NCI-H1092 treated with DMSO at 0.1 percent for 48 hours (cell line): ENCODE measurements around the gene ZNF423.

Experiments
- DNase-seq: peaks from one replicate; lab custom pipeline; 2025; lab: John Stamatoyannopoulos, UW

The ZNF423 gene

DNA sequence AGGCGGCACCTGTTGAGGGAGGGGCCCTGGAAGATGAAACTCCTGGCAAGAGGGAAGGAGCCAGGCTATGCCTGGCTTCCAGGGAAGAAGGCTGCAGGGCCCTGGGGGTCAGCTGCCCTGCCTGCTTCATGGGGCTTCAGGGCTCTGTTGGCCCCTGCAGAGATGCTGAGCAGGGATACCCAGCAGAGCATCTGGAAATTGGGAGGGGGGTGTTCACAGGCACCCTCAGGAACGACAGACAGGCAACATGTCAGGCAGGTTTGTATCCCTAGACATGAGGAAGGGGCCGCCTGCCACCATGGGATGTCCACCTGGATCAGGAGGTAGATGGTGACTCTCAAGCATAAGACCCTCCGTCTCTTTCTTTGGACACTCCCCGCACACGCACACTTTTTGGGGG, 13.8 kb upstream of the ZNF423 start:
- DNase-seq = no peak

DNA sequence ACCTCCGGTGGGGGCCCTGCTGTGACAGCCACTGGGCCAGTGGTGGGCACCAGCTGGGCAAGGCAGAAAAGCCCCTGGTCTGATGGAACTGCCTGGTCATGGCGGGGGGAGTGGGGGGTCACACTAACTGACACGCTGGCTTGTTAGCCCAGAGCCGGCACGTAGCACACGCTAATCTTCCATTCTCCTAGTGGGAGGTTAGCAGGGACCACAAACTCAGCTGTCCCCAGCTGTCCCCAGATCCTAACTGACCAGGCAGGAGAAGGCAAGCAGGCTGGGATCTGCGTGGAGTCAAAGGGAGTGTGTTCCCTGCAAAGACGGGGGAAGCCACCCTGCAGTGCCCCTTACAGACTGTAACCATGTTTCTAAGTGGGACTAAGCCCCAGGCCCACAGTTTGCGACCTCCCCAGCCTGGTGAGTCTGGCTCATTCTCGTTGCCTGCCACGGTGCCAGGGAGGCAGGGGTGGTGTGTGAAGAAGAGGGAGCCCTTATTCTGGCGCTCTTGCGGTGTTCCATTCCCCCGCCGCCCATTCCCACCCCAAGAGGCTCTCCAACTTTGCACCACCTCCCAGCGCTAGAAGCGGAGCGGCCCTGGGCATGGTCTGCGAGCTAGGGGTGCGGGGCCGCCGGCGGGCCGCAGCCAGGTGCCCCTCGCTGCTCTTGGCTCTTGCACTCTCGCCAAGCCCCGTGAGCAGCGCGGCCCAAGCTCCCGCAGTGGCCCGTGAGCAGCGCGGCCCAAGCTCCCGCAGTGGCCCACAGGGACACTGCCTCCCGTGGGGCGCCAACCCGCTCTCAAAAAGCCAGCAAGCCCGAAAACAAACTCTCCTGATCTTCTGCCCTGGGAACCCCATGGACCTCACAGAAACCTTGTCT, 12.1 kb upstream of the ZNF423 start:
- no peak for DNase-seq

DNA sequence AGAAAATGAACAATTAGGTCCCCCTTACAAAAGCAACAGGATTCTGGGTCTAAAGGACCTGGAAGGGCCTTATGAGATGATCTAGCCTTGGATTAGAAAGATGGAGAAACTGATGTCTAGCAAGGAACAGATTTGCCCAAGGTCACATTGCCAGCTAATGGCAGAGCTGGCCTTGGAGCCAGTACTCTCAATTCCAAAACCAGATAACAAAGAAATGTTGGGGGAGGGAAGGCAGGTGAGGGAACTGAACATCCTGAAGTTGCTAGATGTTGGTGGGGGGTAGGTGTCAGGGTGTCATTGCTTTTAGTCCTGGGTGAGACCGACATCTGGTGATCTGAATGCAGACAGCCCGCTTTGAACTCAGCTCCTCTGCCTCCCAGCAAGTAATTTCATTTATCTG, 11.3 kb upstream of the ZNF423 start:
- DNase-seq = no peak

DNA sequence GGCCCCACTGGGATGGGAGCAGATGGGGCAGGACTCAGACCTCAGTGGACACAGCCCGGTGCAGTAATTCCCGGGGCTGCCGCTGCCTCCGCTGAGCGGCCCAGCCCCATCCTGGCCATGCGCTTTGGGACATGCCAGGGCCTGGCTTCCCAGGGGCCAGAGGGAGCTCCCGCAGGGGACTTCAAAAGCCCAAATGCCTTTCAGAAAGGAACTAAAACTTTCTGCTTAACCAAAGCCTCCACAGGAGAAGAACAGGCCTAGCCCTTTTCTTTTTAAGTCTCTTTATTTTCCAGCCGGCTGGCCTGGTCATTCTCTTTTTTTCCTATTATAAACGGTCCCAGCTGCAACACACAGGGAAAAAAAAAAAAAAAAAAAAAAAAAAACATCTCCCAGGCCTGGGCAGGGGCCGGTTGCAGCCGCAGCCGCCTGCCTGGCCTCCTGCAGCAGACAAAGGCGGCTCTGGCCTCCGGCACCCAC, 10.7 kb upstream of the ZNF423 start:
- DNase-seq = no peak

DNA sequence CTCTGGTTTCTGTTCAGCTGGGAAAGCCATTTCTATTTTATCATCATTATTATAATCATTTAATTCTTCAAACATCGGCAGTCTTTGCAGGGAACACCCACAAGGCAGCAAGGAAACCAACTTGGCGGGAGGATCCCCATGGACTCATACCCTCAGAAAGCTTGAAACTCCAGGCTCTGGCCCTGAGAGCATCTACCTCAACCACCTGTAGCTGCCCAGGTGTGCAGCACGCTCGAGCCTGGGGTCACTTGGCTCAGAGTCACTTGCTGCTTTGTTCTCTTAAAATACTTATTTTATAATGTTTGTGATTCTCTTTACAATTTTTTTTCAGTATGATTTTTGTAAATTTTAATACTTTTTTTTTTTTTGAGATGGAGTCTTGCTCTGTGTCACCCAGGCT, 6.8 kb upstream of the ZNF423 start:
- DNase-seq = no peak

DNA sequence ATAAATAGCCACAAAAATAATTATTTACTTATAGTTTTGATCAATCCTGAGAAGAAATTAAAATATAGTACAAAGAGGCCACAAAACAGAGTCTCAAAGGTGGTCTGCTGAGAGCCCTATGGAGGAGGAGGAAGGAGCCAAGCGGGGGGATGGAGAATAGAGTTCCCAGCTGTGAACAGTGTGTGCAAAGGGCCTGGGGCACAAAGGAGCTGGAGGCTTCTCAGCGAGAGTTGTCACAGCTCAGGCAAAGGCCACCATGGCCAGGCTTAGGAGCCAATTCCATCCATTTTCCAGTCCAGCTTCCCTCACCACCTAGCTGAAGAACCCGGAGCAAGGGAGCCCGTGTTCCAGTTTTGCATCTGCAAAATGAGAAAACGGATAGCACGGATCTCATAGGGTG, 5.4 kb upstream of the ZNF423 start:
- no peak for DNase-seq

DNA sequence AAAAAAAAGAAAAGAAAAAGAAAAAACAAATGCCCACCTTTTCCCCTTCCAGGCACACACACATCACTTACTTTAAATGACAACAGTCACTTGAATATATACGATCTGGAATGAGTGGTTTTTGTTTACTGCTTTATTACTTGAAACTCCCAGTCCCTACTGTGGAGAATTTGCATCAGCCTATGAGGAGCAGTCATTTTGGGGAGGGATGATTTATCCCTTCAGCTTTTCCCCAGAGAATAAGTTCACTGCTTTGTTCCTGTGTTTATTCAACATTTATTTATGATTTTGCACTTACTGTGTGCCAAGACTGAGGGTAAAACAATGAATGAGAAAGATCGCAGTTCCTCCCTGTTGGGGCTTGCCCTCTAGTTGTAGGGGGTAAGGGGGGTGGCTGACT, 4.7 kb upstream of the ZNF423 start:
- DNase-seq = no peak

DNA sequence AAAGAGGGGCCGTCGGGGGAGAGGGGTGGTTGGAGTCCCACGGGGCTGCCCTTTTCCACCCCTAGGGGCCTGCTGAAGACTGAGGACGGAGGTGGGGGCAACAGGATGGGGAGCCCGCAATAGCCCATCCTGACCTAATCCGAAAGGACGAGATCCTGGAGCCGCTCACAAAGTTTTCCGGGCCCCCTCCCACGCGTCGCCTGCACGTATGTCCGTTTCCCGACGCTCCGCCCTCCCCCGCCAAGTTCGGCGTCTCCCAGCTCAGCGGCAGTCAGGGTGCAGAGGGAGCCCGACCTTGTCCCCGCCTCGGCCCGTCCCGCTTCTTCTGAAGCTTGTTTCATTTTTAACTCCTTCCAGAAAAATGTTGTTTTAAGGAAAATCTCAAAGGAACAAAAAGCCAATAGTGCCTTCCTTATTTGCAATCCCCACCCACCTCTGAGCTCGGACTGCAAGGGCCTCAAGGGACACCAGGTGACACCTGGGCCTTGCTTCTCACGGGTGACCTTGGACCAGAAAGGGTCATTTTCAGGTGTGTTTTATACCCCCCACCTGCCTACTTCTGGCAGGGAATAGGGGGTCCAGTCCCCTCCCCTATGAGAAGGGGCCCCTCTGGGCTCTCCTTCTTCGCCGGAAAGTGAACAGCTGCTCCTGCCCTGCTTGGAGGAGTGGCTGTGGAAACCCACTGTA, 3.4 kb upstream of the ZNF423 start:
- DNase-seq = no peak

DNA sequence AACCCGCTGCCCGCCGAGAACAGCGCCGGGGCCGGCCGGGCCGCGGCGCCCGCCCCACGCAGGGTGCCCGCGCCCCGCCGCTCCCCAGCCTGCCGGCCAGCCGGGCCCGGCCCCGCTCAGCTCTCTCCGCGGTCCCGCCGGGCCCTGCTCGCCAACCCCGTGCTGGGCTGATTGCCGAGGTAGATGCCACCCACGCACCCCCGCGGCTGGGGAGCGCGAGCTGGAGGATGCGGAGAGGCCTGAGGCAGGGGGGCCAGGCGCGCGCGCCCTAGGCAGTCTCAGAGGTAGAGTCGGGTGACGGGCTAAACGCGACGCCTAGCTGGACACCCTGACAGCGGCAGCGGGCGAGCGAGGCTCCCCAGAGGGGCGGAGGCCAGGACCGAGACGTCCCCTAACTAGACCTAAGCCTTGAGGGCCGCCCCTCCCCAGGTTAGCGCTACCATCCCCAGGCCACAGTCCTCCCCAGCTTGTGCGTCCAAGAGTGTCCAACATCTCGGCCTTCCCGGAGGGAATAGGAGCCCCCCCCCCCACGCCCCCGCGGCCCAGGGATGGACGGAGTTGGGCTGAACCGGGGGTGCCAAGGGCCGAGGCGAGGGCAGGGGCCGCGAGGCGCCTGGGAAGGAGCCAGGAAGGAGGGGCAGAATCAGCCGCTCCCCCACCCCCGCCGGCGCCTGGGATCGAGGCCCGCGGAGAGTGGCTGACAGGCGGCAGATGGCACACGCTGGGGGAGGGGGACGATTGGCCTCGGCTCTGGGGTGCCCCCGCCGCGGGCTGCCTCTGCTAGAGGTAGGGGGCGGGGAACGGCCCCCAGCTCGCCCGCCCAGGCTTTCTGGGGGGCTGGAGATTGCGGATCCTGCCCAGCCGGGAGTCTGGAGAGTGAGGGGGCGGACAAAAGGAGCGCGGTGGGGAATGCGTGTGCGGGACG, 2.5 kb upstream of the ZNF423 start:
- peak; percentile 47 for DNase-seq

DNA sequence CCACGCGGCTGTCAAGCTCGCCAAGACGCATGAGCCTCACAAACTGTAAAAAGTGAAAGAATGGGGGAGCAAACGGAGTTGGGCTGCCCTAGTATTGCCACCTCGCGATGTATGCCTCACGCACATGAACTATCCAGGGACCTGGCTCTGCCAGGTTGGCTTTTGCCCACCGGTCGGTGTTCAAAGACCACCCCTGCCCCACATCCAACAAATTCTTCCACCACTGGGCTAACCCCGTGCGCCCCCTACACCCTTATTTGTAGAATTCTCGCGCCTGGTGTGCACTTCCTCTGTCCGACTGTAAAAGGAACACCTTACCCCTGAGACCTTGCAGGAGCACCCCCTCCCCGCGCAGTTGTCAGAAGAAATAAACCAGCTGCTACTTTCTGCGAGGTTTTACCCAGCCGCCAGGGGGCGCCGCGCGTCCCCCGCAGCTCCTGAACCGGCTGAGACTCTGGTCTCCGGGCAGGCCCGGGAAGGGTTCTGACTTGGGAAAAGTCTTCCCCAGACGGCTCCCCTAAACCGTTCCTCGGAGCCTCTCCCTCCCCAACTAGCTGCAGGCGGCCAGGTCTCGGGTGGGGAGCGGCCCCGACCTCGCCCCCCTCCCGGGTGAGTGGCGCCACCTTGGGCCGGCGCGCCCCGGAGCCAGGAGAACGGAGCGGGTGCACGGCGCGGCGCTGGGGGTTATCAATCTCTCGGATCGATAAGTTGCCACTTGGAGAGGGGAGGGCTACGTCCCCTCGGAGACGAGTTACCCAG, 1.7 kb upstream of the ZNF423 start:
- peak; percentile 22 for DNase-seq

DNA sequence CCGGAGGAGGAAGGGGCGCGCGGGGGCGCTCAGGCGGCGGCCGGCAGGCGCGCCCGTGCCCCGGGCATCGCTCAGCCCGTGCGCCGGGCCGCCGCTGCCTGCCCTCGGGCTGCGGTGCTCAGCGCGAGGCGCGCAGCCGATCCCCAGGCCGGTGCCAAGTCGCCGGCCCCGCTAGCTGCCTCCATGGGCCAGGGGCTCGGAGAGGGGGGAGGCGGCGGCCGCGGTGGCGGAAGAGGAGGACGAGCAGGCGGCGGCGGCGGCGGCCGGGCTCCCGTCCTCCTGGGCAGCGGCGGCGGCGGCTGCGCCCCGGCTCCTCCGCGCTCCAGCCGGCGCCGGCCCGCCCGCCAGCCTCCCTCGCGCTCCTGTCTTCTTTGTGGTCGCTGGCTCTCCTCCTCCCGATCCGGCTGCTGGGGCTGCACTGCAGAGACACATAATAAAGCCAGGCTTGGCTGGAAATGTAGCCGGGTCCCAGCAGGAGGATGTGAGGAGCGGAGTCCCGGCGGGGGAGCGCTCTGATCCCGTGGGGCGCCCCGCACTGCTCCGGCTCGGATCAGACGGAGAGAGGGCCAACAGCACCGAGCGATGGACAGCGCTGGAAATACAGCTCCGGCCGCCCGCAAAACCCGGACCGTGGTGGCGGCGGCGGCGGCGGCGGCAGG, 889 bp upstream of the ZNF423 start:
- peak; percentile 74 for DNase-seq

DNA sequence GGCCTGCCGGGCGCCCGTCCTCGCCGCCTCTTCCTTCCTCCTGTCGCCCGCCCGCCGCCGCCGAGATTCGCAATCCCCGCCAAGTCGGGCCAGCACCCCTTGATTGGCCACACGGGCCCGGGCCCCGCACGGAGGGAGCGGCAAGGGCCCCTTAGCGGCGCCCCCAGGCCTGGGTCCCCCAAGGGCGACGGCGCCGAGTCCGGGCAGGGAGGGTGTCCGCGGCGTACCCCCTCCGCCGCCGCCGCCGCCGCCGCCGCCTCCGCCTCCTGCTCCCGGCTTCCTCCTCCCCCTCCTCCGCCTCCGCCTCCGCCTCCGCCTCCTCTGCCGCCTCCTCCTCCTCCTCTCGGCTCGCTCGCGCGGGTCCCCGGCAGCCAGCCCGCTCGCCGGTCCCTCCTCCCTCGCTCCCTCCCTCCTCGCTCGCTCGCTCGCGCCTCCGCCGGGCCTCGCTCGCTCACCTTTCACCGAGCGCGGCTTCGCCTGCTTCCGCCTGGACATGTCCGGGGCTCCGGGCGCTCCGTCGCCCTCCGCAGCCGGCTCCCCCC, 561 bp downstream of the ZNF423 start:
- DNase-seq = peak; percentile 64

DNA sequence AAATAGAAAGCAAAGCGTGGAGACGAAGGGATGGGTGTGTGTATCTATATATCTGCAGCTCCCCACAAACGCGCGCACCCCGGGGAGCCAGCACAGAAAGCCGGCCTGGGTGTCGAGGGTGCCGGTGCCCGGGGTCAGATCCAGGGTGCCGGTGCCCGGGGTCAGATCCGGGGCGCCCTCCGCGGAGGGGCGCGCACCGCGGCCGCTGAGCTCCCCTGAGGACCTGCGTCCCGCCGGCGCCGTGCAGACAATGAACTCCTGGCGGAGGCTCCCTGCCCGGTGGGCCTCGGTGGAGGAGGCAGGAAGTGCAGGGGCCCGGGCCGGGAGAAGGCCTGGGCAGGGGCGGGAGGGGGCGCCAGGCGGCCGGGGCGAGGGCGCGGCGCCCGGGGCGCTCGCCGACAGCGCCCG, 1.1 kb downstream of the ZNF423 start:
- no peak for DNase-seq

DNA sequence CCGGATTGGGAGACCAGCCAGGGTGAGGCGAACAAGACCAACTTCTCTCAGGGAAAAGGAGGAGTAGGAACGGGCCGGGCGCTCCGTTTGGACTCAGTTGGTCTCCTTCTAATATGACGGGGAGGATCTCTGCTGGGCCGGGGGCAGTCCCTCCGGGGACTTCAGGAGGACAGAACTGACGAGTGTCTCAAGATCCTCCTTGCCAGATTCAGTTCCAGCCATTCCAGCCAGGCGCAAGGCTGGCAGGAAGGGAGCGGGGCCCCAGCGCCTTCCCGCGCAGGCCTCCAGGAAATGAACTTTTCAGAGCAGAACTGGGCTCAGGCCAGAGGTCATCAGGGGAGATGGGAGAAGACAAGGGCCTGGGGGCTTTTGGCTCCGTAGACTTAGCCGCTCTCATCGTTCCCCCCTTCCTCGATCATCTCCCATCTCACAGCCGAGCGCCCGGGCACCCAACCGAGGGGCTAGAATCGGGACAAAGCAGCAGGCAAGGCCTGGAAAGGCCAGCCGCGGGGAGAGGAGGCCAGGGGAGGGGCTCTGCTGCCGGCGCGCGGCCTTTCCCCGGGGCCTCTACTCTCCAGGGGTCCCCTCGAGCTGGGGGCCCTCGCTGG, 1.6 kb downstream of the ZNF423 start:
- DNase-seq = no peak

DNA sequence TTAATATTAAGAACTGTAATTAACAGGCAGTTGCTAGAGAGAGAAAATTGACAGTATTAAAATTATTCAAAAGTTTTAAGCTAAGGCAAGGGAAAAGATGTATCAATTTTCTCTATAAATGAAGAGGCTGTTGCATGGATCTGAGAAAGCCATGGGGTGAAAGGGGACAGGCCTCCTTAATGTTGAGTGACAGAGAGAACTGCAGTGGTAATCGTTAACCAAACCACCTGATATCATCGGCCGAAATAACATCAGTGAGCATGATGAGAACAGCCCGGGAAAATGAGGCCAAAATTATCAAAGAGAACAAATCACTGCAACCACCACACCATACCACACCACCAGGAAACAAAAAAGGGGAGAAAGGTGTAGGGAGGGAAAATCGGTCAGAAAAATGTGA, 3.6 kb downstream of the ZNF423 start:
- DNase-seq = no peak

DNA sequence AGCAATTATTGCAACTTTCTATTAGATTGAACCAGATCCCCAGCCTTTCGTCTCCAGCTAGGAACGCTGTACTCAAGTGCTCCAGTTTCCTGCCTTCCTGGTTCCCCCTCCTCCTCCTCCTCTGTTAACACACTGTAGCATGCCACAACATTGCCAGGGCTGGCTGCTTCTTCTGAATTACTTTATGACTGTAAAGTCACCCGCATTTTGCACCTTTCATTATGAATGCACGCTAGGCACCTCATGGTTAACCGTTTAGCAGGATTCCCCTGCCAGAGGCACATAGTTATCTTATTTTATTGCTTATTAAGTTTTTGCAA, 4.5 kb downstream of the ZNF423 start:
- DNase-seq = no peak

DNA sequence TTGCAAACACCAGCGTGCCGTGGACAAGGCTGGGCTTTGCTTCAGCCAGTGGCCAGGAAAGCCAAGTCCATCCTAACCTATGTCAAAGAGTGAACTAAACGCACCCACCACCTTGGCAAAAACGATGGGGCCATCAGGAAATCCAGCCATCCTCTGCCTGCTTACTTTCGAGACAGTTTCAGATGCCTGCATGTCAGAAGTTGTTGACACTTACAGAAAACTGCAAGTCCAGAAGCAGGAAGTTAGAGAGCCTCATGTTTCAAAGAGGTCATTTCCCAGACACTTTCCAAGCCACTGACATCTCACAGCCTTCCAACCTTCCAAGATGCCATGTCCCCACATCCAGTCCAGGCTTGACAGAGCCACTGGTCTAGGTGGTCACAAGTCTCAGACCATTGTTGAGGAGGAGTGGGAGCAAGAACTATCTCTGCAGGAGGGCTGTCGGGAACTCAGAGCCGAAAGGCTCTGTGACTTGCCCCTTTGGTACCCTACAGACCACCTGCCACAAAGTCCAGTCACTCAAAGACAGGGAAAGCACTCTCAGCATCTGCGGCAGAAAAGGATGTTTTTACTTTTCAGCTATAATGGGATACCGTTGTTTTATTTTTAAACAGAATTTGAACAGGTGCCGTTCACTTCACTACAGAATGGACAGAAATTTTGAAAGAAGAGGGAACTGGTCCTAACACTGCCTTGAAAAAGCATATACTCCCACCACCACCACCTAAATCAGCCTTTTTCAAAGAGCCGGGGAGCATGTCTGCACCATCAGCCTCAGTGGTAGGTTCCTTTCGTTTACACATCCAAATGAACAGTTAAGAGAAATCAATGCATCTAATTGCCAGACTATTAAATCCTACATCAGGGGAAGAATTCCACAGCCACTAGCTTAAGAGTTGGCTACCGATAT, 5.1 kb downstream of the ZNF423 start:
- no peak for DNase-seq

DNA sequence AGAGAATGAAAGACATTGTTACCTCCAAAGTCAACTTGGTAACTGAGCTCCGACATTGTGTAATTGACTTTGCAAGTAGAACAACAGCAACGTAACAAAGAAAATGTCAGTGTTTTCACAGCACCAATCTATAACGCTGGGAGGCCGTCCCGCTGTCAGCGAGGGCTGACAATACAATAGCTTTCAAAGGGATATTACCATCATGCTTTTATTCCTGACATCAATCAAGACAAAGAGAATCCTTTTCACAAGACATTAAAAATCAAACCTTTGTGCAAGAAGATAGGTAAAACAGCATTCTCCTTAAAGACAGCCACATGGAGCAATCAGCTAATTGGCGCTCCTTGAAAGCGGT, 6.2 kb downstream of the ZNF423 start:
- no peak for DNase-seq

DNA sequence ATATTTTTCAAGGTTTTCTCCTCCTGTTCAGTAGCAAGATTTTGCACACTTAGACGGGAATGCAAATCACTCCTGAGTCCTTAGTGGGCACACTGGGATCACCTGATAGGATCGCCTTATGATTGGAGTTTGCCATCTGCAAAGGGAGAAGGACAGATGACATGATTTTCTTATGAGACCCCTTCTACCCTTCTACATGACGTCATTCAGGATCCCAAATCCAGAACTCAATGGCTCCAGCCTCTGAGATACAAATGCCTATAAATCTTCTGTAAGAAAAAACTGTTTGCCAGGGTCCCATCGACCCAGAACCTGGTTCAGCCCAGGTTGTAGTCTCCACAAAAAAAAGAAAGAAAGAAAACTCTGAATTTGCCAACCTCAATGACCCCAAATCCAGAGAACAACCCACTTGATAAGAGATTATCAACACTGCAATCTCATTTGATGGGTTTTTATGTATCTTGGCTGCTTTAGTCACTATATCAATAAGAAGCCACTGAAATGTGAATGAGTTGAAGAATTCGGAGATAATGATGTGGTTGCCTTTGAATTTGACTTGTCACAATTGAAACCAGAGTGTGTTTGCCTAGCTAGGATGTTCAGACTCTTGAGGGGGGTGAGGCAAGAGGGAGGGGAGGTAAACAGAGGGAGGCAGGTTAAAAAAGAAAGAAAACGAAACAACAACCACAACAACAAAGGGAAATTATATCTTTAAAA, 6.7 kb downstream of the ZNF423 start:
- no peak for DNase-seq
